Measurements from ENCODE around the gene SEMA4D.

Gene SEMA4D

DNA sequence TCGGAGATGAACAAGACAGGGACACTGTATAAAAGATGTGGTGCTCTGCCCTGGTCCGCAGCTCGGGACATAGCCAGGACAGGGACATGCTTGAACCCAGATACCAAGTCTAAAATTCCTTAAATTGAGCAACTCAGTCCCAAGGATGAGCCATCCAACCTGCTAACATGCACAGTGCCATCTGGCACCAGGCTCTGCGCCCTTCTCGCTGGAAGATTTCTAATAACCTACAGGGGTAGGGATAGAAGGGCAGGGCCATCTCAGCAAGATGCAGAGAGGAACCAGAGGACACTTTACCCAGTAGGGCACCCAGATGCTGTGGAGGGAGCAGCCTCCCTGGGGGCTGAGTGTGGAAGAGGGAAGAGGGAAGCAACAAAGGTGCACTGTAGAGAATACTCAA is 60.1 kb downstream of the SEMA4D start:
- no peak overlapping the region for H3K27ac ChIP-seq
- TF ChIP-seq, protein P1, sequence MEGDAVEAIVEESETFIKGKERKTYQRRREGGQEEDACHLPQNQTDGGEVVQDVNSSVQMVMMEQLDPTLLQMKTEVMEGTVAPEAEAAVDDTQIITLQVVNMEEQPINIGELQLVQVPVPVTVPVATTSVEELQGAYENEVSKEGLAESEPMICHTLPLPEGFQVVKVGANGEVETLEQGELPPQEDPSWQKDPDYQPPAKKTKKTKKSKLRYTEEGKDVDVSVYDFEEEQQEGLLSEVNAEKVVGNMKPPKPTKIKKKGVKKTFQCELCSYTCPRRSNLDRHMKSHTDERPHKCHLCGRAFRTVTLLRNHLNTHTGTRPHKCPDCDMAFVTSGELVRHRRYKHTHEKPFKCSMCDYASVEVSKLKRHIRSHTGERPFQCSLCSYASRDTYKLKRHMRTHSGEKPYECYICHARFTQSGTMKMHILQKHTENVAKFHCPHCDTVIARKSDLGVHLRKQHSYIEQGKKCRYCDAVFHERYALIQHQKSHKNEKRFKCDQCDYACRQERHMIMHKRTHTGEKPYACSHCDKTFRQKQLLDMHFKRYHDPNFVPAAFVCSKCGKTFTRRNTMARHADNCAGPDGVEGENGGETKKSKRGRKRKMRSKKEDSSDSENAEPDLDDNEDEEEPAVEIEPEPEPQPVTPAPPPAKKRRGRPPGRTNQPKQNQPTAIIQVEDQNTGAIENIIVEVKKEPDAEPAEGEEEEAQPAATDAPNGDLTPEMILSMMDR (conservative IDR thresholded peaks at IDR 0.05): no peak

GRCh38 chr9:89436963-89437625 is 60.8 kb downstream of the SEMA4D start:
- TF ChIP-seq, protein P1 (conservative IDR thresholded peaks at IDR 0.05): no peak
- H3K27ac ChIP-seq: peak overlapping the region; percentile 76; the same call in 1 of the 2 replicates

- TF ChIP-seq, protein P1 (conservative IDR thresholded peaks at IDR 0.05): no peak
- peak overlapping the region; percentile 76 for H3K27ac ChIP-seq
Measured at GRCh38 chr9:89436326-89436725, 61.6 kb downstream of the SEMA4D start.

- H3K27ac ChIP-seq: peak overlapping the region; percentile 76
- TF ChIP-seq, protein P1 (conservative IDR thresholded peaks at IDR 0.05): no peak
Measured at GRCh38 chr9:89435071-89435823, 62.7 kb downstream of the SEMA4D start.

DNA sequence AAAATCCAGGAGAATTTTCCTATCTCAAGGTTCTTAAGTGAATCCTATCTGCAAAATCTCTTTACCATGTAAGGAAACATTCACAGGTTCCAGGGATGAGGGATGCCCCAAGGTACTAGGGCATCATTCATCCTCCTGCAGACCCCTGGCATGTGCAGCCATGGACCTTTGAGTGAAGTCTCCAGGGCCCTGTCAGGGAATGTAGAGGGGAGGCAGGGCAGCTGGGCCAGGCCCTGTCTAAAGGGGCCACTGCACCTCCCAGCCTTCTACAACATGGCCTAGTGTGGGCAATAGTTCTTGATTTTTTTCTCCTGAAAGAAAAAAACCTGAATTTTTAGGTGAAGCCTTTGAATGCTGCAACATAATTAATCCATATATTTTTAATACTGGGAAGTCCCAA is 63.3 kb downstream of the SEMA4D start:
- peak overlapping the region; percentile 76 for H3K27ac ChIP-seq
- TF ChIP-seq, protein P1 (conservative IDR thresholded peaks at IDR 0.05): no peak

- TF ChIP-seq, protein P1 (conservative IDR thresholded peaks at IDR 0.05): no peak
- peak overlapping the region; percentile 76 for H3K27ac ChIP-seq
Measured at GRCh38 chr9:89433826-89434225, 64.1 kb downstream of the SEMA4D start.

GRCh38 chr9:89432986-89433530 is 64.9 kb downstream of the SEMA4D start:
- peak overlapping the region; percentile 76 for H3K27ac ChIP-seq

More at GRCh38 chr9:89432986-89433530, 64.9 kb downstream of the SEMA4D start:
- TF ChIP-seq, protein P1 (conservative IDR thresholded peaks at IDR 0.05): no peak

Data from VCaP (cell line).